ENCODE data around the gene PPP2R3B. TPM values are rescaled to one million over a fixed set of nuclear protein-coding genes. Genes with fewer than 3 reads are reported as not detected.
"Not testable (repeated sequence)": the region's sequence is repeated elsewhere in the genome, so short reads cannot be mapped to it uniquely, and the experiment has no call there.

PPP2R3B gene
- total RNA-seq, 2 donors from 2014 or later, result 104 to 114 TPM

DNA sequence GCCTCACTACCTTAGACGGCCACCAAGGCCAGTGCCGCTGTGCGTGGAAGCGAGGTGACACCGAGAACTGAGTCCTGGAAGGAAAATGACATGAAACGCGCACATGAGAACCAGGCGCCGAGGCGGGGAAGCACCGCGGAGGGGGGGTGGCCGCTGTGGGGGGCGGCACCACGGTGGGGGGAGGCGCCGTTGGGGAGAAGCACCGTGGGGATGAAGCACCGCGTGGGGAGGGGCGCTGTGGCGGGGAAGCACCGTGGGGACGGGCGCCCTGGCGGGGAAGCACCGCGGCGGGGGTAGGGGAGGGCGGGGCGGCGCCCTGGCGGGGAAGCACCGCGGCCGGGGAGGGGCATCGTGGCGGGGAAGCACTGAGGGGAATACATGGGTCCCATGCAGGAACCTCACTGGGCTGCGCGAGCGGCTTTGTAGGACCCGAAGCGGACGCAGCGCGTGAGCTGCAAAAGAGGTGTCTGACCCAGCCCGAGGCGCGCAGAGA lies 28.0 kb downstream of the PPP2R3B start:
- ATAC-seq, result no peak
- intact Hi-C loops (cut with DNase I), result no loop called here
- DNase-seq, result no peak

- intact Hi-C loops (cut with DNase I), result no loop called here
- DNase-seq, result no peak
Observed at GRCh38 chrX:357693-358471, 28.8 kb downstream of the PPP2R3B start.

DNA sequence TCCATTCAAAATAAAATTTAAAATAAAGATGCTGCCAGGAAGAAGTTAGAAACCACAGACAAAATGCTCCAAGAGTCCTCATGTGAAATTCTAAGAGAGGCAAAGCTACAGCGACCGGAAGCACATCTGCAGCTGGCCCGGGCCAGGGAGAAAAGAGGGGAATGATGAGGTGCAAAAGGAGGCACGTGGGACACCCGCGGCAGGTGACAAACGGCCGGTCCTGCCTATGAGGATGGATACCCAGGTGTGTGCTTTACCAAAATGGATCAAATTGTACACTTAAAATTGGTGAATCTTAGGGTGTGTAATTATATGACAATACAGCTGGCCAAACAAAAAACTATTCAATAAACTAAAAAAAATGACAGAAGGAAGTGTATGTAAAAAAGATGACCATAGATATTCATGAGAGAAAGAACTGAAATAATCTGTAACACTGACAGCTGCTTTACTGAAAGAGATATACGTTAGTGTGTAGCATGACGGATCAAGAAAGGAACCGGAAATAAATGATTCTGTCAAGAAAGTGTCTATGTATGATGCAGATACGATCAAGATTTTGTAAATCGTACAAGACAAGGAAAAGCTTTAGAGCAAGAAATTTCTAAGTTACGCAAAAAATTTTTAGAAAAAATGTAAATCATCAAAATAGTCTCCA lies 29.5 kb downstream of the PPP2R3B start:
- intact Hi-C loops (cut with DNase I), result no loop called here
- DNase-seq, result no peak
- ATAC-seq, result no peak

More at GRCh38 chrX:357693-358471, 28.8 kb downstream of the PPP2R3B start:
- ATAC-seq, result no peak

- ATAC-seq (no peak), DNase-seq (no peak)
- intact Hi-C loops (cut with DNase I), result no loop called here
Observed at GRCh38 chrX:356385-357034, 30.2 kb downstream of the PPP2R3B start.

DNA sequence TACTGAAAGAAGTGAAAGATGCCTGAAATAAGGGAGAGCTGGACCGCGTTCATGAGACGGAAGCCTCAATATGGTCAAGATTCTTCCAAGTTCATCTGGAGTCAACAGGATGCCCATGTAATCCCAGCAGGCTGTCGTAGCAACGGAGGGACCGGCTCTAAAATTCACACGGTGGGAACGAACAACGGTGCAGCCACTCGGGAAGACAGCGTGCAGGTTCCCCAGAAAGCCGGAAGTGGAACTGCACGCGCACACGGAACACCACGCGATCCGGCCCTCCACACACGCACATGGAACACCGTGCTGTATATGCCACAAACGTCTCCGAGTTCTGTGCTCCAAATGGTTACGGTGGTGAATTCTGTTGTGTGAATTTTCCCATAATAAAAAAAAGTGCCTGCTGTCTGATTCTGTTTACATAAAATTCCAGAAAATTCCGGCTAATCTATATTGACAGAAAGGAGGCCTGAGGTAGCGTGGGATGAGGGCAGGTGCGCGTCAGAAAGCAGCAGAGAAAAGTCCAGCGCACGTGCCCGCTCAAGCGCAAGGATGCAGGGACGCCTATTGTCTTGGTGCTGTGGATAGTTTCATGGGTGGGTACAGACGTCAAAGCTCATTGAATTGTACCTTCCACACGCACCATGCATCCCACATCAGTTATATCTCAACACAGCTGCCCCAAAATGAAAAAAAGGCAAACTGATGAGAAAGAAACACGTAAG lies 31.2 kb downstream of the PPP2R3B start:
- no peak for DNase-seq
- ATAC-seq, result no peak
- intact Hi-C loops (cut with DNase I), result no loop called here

- ATAC-seq (no peak), DNase-seq (no peak)
- intact Hi-C loops (cut with DNase I), result no loop called here
Observed at GRCh38 chrX:353566-354535, 32.9 kb downstream of the PPP2R3B start.

- intact Hi-C loops (cut with DNase I), result no loop called here
- DNase-seq, result peak; percentile 14
- no peak for ATAC-seq
Observed at GRCh38 chrX:352582-353314, 34.0 kb downstream of the PPP2R3B start.

DNA sequence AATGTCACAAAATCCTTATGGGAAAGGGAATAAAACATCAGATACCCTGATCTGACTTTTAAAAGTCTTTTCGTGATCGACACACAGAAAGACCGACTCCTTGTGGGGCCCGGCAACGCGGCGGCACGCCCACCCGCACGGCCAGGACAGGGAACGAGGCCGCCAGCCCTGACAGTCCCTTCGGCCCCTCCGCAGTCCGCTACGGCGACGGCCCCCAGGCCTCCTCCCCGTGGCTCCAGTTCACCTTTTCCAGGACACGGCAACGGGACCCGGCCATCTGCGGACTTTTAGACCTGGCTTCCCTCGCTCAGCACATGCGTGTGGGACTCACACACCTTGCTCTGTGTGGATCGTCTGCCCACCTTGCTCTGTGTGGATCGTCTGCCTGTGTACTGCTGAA lies 34.5 kb downstream of the PPP2R3B start:
- peak; percentile 10 for DNase-seq
- intact Hi-C loops (cut with DNase I), result no loop called here
- no peak for ATAC-seq

DNA sequence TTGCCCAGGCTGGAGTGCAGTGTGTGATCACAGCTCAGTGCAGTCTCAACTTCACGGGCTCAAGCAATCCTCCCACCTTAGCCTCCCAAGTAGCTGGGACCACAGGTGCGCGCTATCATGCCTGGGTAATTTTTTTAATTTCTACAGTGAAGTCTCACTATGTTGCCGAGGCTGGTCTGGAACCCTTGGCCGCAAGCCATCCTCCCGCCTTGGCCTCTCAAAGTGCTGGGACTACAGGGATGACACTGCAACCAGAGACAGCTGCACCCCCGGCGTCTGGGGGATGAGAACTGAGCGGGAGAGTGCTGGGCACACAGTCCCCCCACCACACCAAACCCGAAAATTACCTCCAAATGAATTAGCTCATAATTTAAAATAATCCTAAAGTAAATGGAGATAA lies 35.0 kb downstream of the PPP2R3B start:
- DNase-seq (peak; percentile 19), ATAC-seq (no peak)
- intact Hi-C loops (cut with DNase I), result no loop called here

DNA sequence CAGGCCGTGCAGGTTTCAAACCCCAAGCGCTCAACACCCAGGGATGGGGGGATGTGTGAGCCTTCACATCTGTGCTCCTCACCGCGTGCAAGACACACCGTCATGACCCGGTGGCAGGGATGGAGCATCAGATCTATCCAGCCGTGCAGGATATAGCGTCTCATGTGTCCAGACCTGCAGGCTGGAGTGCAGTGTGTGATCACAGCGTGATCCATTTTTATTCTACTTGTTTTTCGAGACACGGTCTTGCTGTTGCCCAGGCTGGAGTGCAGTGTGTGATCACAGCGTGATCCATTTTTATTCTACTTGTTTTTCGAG lies 35.4 kb downstream of the PPP2R3B start:
- ATAC-seq; DNase-seq; intact Hi-C loops (cut with DNase I): not testable (repeated sequence)

DNA sequence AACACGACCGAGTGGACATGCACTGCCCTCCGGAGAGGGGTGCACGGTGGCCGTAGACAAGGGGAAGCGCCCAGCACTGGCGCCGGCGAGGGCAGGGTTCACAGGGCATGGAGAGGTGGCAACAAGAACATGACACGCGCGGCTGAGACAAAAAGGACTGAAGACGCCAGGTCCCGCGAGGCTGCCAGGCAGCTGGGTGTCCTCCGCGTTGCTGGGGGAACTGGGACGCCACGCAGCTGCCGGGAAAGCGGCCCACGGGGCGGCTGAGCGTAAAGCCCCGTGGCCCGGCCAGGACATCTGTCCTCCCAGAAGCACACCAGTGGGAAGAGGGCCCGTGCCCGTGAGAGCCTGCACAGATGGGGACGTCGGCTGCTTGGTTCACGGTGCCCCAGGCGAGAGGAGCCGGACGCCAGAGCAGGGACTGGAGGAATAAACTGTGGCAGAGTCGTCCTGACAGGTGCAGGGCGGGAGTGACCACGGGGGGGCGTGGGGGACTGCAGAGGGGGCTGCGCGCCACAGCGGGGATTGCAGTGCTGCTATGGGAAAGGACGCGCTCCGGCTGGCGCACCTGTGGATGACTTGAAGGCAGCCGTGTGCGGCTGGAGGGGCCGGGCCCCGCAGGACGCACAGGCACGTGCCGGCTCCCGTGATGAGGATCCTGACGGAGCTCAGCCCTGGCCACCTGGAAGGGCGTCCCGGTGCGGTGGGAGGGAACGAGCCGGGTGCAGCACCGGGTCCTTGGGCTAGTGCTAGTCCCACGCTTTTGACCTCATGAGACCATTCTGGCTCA lies 36.0 kb downstream of the PPP2R3B start:
- DNase-seq (peak; percentile 31), ATAC-seq (peak in 1 of 2 donors; percentile 10)

GRCh38 chrX:350148-350533 lies 36.6 kb downstream of the PPP2R3B start:
- intact Hi-C loops (cut with DNase I), result no loop called here
- ATAC-seq (no peak), DNase-seq (peak; percentile 10)

More for the DNA sequence above, 36.0 kb downstream of the PPP2R3B start:
- intact Hi-C loops (cut with DNase I), result no loop called here

GRCh38 chrX:349702-350101 lies 37.0 kb downstream of the PPP2R3B start:
- intact Hi-C loops (cut with DNase I), result no loop called here
- ATAC-seq (no peak), DNase-seq (no peak)

- ATAC-seq, result peak; percentile 18 to 73
- peak; percentile 23 for DNase-seq
- intact Hi-C loops (cut with DNase I), result no loop called here
Observed at GRCh38 chrX:349196-349595, 37.5 kb downstream of the PPP2R3B start.

GRCh38 chrX:348461-349117 lies 38.1 kb downstream of the PPP2R3B start:
- intact Hi-C loops (cut with DNase I), result no loop called here
- peak in 1 of 2 donors; percentile 47 for ATAC-seq
- peak; percentile 18 for DNase-seq

DNA sequence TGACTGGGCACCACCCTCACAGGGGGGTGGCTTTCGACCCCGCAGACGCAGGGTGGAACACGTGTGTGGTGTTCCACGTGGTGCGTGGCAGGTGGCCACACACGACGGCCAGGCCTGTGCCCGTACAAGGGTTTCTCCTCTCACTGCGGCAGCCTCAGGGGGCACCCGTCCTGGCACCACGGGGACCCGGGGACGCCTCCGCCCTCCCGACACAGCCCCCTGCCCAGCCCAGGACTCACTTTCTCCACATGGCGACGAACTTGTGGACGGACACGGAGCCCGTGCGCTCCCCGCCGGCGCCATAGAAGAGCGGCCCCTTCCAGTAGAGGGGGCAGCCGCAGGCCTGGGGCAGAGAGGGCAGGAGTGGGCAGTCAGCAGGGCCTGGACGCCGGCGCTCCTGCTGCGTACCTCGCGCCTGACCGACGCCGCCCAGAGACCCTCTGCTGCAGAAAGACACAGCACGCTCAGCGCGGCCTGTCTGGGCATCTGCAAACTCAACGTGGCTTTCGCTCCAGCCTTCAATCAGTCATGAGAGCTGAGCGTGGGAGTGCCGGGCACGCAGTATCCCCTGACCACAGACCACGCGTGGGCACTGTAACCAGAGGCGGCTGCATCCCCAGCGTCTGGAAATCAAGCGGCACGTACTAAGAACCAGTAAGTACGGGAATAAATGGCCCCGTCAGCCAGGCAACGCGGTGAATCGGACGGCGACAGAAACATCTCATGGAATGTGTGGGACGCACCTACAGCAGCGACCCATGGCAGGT lies 39.2 kb downstream of the PPP2R3B start:
- ATAC-seq (no peak), DNase-seq (peak; percentile 17)
- intact Hi-C loops (cut with DNase I), result no loop called here
